ENCODE measurements around the gene MPPED1. TPM values are rescaled to one million over a fixed set of nuclear protein-coding genes. Genes with fewer than 3 reads are reported as not detected.
A peak's percentile ranks its signal among the peaks of the same experiment; 100 is the strongest.

Gene MPPED1
- total and polyA plus RNA-seq, 8 donors, result 0.19 to 1.5 (median 0.47) TPM; not detected in 4

GRCh38 chr22:43423046-43423445 is 11.2 kb downstream of the MPPED1 start:
- Histone ChIP-seq H3K4me3 (no peak overlapping the region), H3K9me3 (no peaks in the 10 kb centered on the region), H3K36me3 (no peaks in the 10 kb centered on the region), H3K27ac (no peak overlapping the region), H3K27me3 (peaks cover 0 to 87% (median 0%) of the 10 kb centered on the region in 3 donors), H3K4me1 (peaks cover 0 to 10% (median 0%) of the 10 kb centered on the region in 4 donors)
- intact Hi-C loops (cut with DNase I; ENCODE audit: low total_unique reads), result no loop called here
- no peak for DNase-seq
- TF ChIP-seq CTCF (IDR thresholded peaks at IDR 0.05) (no peak), POLR2AphosphoS5 (IDR thresholded peaks at IDR 0.05) (no peak), EP300 (IDR thresholded peaks at IDR 0.05) (no peak), POLR2A (IDR thresholded peaks at IDR 0.05) (no peak)
- WGBS, 5 donors, result 72 to 90% (median 76%) methylated on average over 7 to 11 of the region's 11 CpGs

- no peaks in the 10 kb centered on the region for H3K36me3 ChIP-seq
- DNase-seq, result no peak
- H3K9me3 ChIP-seq, result no peaks in the 10 kb centered on the region
- H3K27ac ChIP-seq, result no peak overlapping the region
- WGBS, 5 donors, result 71 to 87% (median 83%) methylated on average over 7 of the region's 7 CpGs
- intact Hi-C loops (cut with DNase I; ENCODE audit: low total_unique reads), result no loop called here
- no peak overlapping the region for H3K4me3 ChIP-seq
- H3K27me3 ChIP-seq, result peaks cover 0 to 88% (median 0%) of the 10 kb centered on the region in 3 donors
- H3K4me1 ChIP-seq, result peaks cover 0 to 8% (median 0%) of the 10 kb centered on the region in 4 donors
- TF ChIP-seq POLR2AphosphoS5 (IDR thresholded peaks at IDR 0.05) (no peak), POLR2A (IDR thresholded peaks at IDR 0.05) (no peak), EP300 (IDR thresholded peaks at IDR 0.05) (no peak), CTCF (IDR thresholded peaks at IDR 0.05) (no peak)
Measured at GRCh38 chr22:43424201-43424600, 12.4 kb downstream of the MPPED1 start.

- Histone ChIP-seq H3K27me3 (peaks cover 0 to 88% (median 2%) of the 10 kb centered on the region in 3 donors), H3K36me3 (no peaks in the 10 kb centered on the region), H3K9me3 (no peaks in the 10 kb centered on the region), H3K27ac (no peak overlapping the region), H3K4me3 (no peak overlapping the region), H3K4me1 (peaks cover 0 to 3% (median 0%) of the 10 kb centered on the region in 4 donors)
- peak in 1 of 2 donors; percentile 43 for DNase-seq
- 67 to 81% (median 76%) methylated on average over 31 to 39 of the region's 39 CpGs for WGBS, 5 donors
- intact Hi-C loops (cut with DNase I; ENCODE audit: low total_unique reads), result no loop called here
- TF ChIP-seq EP300 (IDR thresholded peaks at IDR 0.05), result no peak
- TF ChIP-seq CTCF (IDR thresholded peaks at IDR 0.05), result no peak
- no peak for TF ChIP-seq POLR2AphosphoS5 (IDR thresholded peaks at IDR 0.05)
- TF ChIP-seq POLR2A (IDR thresholded peaks at IDR 0.05), result no peak
Measured at GRCh38 chr22:43424666-43425630, 13.1 kb downstream of the MPPED1 start.

GRCh38 chr22:43425976-43426785 is 14.4 kb downstream of the MPPED1 start:
- Histone ChIP-seq H3K27me3 (peaks cover 0 to 85% (median 8%) of the 10 kb centered on the region in 3 donors), H3K27ac (no peak overlapping the region), H3K36me3 (no peaks in the 10 kb centered on the region), H3K4me3 (no peak overlapping the region), H3K4me1 (no peaks in the 10 kb centered on the region), H3K9me3 (no peaks in the 10 kb centered on the region)
- no peak for DNase-seq
- TF ChIP-seq EP300 (IDR thresholded peaks at IDR 0.05), result no peak
- no peak for TF ChIP-seq POLR2A (IDR thresholded peaks at IDR 0.05)
- TF ChIP-seq POLR2AphosphoS5 (IDR thresholded peaks at IDR 0.05), result no peak
- TF ChIP-seq CTCF (IDR thresholded peaks at IDR 0.05), result no peak
- intact Hi-C loops (cut with DNase I; ENCODE audit: low total_unique reads), result no loop called here
- WGBS, 5 donors, result 82 to 88% (median 88%) methylated on average over 17 to 22 of the region's 22 CpGs
